Hepatocyte (in vitro differentiated cells): ENCODE results near the gene PRDM7. TPM values are rescaled to one million over a fixed set of nuclear protein-coding genes. Genes with fewer than 3 reads are reported as not detected.

Experiments used
- DNase-seq: peaks from one replicate; pipeline ENCODE4 v3.0.0-alpha.2; 2016; ENCODE audit warnings: low spot score
- H2AFZ ChIP-seq: fragments of 200-600 bp; sonication (generic); 2 replicates; pipeline ENCODE4 v1.6.0; 2016; ENCODE audit warnings: antibody characterized with exemption, mild to moderate bottlenecking
- H3K27ac ChIP-seq: fragments of 200-600 bp; sonication (generic); 2 replicates; pipeline ENCODE4 v1.5.1; 2016; ENCODE audit warnings: mild to moderate bottlenecking
- H3K27me3 ChIP-seq: fragments of 200-600 bp; sonication (generic); 2 replicates; pipeline ENCODE4 v1.6.1; 2016
- H3K36me3 ChIP-seq: fragments of 200-600 bp; sonication (generic); replicated peaks from 2 replicates; pipeline ENCODE4 v1.5.1; 2016; ENCODE audit warnings: low read depth; ENCODE audit not compliant: insufficient read depth
- H3K4me1 ChIP-seq: fragments of 200-600 bp; sonication (generic); 2 replicates; pipeline ENCODE4 v1.5.1; 2016; ENCODE audit warnings: mild to moderate bottlenecking, moderate library complexity; ENCODE audit not compliant: insufficient read depth
- H3K4me2 ChIP-seq: fragments of 200-600 bp; sonication (generic); 2 replicates; pipeline ENCODE4 v1.6.0; 2016
- H3K4me3 ChIP-seq: fragments of 200-600 bp; sonication (generic); 2 replicates; pipeline ENCODE4 v1.5.1; 2016; ENCODE audit warnings: mild to moderate bottlenecking
- H3K79me2 ChIP-seq: fragments of 200-600 bp; sonication (generic); 2 replicates; pipeline ENCODE4 v1.6.0; 2017; ENCODE audit warnings: mild to moderate bottlenecking
- H3K9me2 ChIP-seq: fragments of 200-600 bp; sonication (generic); replicated peaks from 2 replicates; pipeline ENCODE4 v1.6.0; 2017; ENCODE audit warnings: mild to moderate bottlenecking; ENCODE audit not compliant: insufficient read depth
- H3K9me3 ChIP-seq: fragments of 200-600 bp; sonication (generic); 2 replicates; pipeline ENCODE4 v1.5.1; 2016; ENCODE audit warnings: low read depth, mild to moderate bottlenecking
- H4K20me1 ChIP-seq: fragments of 200-600 bp; sonication (generic); 2 replicates; pipeline ENCODE4 v1.6.0; 2016; ENCODE audit warnings: mild to moderate bottlenecking; ENCODE audit not compliant: insufficient read depth, poor library complexity, severe bottlenecking
- EZH2 ChIP-seq: fragments of 200-600 bp; sonication (generic); IDR thresholded peaks from 2 replicates; pipeline ENCODE4 v1.6.1; 2016; ENCODE audit warnings: antibody characterized with exemption, mild to moderate bottlenecking, borderline replicate concordance
- EZH2phosphoT487 ChIP-seq: fragments of 200-600 bp; sonication (generic); IDR thresholded peaks from one replicate; pipeline ENCODE4 v1.6.1; 2018; ENCODE audit warnings: antibody characterized with exemption, mild to moderate bottlenecking, low read depth, moderate library complexity; ENCODE audit not compliant: unreplicated experiment, severe bottlenecking
- WGBS: methylation state at CpG from one replicate; pipeline ENCODE4 v1.1.6; 2016; ENCODE audit warnings: low lambda C conversion rate; ENCODE audit errors: missing lambda C conversion rate; 5-methylcytosine and 5-hydroxymethylcytosine counted together
- polyA plus RNA-seq: library from polyadenylated mRNA; unstranded; fragments of >200 nt; fragmentation: Nextera tagmentation; extraction: Ambion mirVana; gene quantifications from 2 replicates; pipeline ENCODE4 v1.2.1, GENCODE V29; 2016
- total RNA-seq: library from RNA; depleted of rRNA; stranded (reverse); fragments of >200 nt; gene quantifications from 2 replicates; pipeline ENCODE4 v1.2.3, GENCODE V29; 2014
- TF ChIP-seq, protein P1 (sequence below): fragments of 200-600 bp; sonication (generic); IDR thresholded peaks from 2 replicates; pipeline ENCODE4 v1.5.1; 2016; ENCODE audit warnings: antibody characterized with exemption, mild to moderate bottlenecking; ENCODE audit not compliant: poor library complexity

The PRDM7 gene
- total and polyA plus RNA-seq, 2 experiments from 2014 or later, result not detected

DNA sequence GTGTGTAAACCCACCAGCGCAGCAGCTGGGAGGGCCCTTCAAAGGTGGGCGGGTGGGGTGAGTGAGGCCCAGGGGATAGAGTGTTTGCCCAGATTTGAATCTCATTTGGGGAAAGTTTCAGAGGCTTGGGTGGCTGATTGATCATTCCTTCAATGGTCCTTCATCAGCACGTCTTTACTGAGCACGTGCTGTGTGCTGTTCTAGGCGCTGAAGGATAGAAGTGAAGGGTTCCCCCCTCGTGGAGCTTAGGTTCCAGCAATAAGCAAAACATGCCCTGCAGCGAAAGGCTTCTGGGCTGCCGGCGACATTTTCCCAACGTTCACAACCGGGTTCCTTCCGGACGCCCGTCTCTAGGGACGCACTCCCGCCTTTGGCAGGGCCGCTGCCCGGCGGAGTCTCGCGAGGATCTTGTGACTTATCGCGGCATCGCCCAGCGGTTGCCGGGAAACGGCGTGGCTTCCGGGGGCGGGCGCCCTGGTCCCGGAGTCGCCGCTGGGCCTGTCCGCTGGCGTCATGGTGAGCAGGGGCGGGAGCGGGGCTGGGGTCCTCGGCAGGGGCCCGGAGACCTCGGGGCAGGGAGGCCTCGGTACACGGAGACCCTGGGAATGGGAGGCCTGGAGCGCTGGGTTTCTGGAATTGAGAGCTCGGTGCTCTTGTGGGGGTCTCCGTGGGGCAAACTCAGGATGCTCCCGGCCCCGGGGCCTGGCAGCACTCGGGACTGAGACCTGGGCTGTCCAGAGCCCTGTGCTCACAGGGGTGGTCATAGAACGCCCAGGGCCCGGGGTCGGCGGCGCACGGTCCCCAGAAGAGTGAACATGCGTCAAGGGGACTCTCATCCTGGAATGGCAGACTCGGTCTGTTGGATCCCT lies 54.7 kb downstream of the PRDM7 start:
- Histone ChIP-seq H4K20me1 (no peaks in the 10 kb centered on the region), H3K4me3 (no peak overlapping the region), H3K36me3 (no peaks in the 10 kb centered on the region), H3K79me2 (peaks cover 2% of the 10 kb centered on the region), H3K9me3 (no peaks in the 10 kb centered on the region), H3K27me3 (no peaks in the 10 kb centered on the region), H3K9me2 (no peaks in the 10 kb centered on the region), H2AFZ (peak overlapping the region; percentile 55), H3K4me2 (peak overlapping the region; percentile 72), H3K27ac (peak overlapping the region; percentile 60), H3K4me1 (peaks cover 9% of the 10 kb centered on the region)
- 65% methylated on average over 56 of the region's 57 CpGs for WGBS
- TF ChIP-seq EZH2phosphoT487 (no peak), EZH2 (no peak)
- TF ChIP-seq, protein P1, sequence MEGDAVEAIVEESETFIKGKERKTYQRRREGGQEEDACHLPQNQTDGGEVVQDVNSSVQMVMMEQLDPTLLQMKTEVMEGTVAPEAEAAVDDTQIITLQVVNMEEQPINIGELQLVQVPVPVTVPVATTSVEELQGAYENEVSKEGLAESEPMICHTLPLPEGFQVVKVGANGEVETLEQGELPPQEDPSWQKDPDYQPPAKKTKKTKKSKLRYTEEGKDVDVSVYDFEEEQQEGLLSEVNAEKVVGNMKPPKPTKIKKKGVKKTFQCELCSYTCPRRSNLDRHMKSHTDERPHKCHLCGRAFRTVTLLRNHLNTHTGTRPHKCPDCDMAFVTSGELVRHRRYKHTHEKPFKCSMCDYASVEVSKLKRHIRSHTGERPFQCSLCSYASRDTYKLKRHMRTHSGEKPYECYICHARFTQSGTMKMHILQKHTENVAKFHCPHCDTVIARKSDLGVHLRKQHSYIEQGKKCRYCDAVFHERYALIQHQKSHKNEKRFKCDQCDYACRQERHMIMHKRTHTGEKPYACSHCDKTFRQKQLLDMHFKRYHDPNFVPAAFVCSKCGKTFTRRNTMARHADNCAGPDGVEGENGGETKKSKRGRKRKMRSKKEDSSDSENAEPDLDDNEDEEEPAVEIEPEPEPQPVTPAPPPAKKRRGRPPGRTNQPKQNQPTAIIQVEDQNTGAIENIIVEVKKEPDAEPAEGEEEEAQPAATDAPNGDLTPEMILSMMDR, result no peak
- peak; percentile 83 for DNase-seq

- no peak for DNase-seq
- Histone ChIP-seq H3K27ac (peak overlapping the region; percentile 94), H3K36me3 (no peaks in the 10 kb centered on the region), H3K4me2 (peak overlapping the region; percentile 97), H3K9me2 (no peaks in the 10 kb centered on the region), H3K4me3 (no peak overlapping the region), H3K9me3 (no peaks in the 10 kb centered on the region), H2AFZ (no peak overlapping the region), H3K27me3 (no peaks in the 10 kb centered on the region), H3K4me1 (peaks cover 9% of the 10 kb centered on the region), H4K20me1 (no peaks in the 10 kb centered on the region), H3K79me2 (peaks cover 2% of the 10 kb centered on the region)
- TF ChIP-seq EZH2phosphoT487 (no peak), EZH2 (no peak)
- TF ChIP-seq, protein P1, result no peak
- WGBS, result 56% methylated on average over 2 of the region's 2 CpGs
Observed at GRCh38 chr16:90020838-90021382, 56.2 kb downstream of the PRDM7 start.

DNA sequence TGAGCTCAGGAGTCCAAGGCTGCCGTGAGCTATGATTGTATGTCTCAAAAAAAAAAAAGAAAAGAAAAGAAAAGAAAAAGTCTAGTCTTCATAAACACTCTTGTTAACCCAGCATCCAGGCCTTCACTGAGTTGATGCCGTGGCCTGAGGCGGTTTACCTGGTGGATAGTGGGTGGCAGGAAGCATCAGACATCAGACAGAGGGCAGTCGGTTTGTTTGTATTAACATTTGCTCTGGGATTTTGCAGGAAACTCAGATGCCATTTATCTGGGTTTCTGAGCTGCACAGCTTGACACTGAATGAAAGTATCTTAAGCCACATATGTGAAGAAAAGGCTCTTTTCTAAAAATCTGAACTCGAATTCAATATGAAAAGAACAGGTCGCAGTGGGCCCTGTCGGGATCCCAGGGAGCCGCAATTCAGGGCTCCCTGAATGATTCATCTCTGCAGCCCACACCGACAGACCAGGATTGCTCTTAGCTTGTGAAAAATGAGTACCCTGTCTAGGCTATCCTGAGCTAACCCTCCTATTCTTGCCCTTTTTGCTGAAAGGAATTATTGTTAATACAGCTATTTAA lies 56.8 kb downstream of the PRDM7 start:
- peak overlapping the region; percentile 97 for H3K4me3 ChIP-seq
- H3K27ac ChIP-seq, result peak overlapping the region; percentile 94
- no peaks in the 10 kb centered on the region for H3K27me3 ChIP-seq
- H3K79me2 ChIP-seq, result peaks cover 2% of the 10 kb centered on the region
- no peaks in the 10 kb centered on the region for H3K9me2 ChIP-seq
- H3K4me2 ChIP-seq, result peak overlapping the region; percentile 97
- TF ChIP-seq EZH2, result no peak
- TF ChIP-seq EZH2phosphoT487, result no peak
- TF ChIP-seq, protein P1, result no peak
- H3K36me3 ChIP-seq, result no peaks in the 10 kb centered on the region
- no peaks in the 10 kb centered on the region for H4K20me1 ChIP-seq
- no peak for DNase-seq
- peak overlapping the region; percentile 97 for H2AFZ ChIP-seq
- H3K9me3 ChIP-seq, result no peaks in the 10 kb centered on the region
- peaks cover 9% of the 10 kb centered on the region for H3K4me1 ChIP-seq
- WGBS, result 44% methylated on average over 9 of the region's 9 CpGs
